Omental fat pad (tissue), 4 donors: Measurements from ENCODE around the gene MAP3K5. TPM values are rescaled to one million over a fixed set of nuclear protein-coding genes. Genes with fewer than 3 reads are reported as not detected.

Experiments used
- ATAC-seq: fragments of 150-250 bp; one replicate; pipeline ENCODE4 v1.9.1; 2016; ENCODE audit warnings: mild to moderate bottlenecking, moderate library complexity; ENCODE audit not compliant: low FRiP score
- DNase-seq: peaks from one replicate; pipeline ENCODE4 v3.0.0-alpha.2; 2019; ENCODE audit warnings: low spot score
- total RNA-seq, 4 donors: library from RNA; depleted of rRNA; stranded (reverse); fragments of >200 nt; gene quantifications; one replicate each; pipeline ENCODE4 v1.1.0, GENCODE V29; 2016
- TF ChIP-seq, protein P1 (sequence below), 3 donors: fragments of 450-650 bp; IDR thresholded peaks; one replicate each; pipeline ENCODE4 v1.5.1; 2016 to 2017; ENCODE audit warnings: antibody characterized with exemption in 3 of 3, mild to moderate bottlenecking in 3 of 3, moderate library complexity in 2 of 3

The MAP3K5 gene
- total RNA-seq, 4 donors from 2014 or later, result 31.4 to 53.0 (median 47.2) TPM

DNA sequence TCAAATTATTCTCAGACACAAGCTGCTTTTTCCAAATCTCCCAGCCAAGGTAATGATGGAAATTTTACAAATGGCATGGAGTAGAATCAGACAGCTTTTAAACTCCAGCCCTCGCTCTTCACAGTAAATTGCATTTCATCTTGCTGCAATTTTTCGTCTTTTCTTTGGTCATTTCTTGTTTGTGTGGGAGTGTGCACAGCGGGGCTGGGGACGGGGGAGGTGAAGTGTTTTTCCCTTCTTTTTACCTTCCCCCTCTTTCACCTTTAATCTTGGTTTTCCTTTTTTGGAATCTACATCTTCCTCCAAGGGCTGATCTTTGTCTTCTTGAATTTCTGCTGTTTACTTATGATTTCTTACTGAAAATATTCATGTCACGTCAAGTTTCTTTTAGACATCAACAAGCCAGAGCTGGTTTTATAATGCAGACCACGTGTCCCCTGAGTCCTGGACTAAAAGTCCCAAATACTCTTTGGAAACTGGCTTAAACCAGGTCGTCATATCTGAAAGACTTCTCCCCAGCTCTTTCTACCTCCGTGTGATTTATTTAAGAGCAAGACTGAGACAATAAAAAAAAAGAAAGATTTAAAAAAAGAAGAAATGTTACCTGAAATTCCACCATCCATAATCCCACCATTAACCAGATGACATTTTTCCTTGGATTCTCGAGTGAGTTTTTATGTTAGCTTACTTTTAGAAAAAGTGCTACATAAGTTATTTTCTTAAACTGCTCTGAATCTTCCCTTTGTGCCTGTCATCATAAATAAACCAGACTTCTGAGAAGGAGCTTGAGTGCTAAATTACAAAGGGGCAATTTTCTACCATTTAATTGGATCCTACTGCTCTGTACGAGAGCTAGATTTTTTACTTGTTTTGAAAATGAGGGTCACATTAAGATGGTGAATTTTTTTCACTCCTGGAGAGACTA lies 52.0 kb downstream of the MAP3K5 start:
- TF ChIP-seq, protein P1, sequence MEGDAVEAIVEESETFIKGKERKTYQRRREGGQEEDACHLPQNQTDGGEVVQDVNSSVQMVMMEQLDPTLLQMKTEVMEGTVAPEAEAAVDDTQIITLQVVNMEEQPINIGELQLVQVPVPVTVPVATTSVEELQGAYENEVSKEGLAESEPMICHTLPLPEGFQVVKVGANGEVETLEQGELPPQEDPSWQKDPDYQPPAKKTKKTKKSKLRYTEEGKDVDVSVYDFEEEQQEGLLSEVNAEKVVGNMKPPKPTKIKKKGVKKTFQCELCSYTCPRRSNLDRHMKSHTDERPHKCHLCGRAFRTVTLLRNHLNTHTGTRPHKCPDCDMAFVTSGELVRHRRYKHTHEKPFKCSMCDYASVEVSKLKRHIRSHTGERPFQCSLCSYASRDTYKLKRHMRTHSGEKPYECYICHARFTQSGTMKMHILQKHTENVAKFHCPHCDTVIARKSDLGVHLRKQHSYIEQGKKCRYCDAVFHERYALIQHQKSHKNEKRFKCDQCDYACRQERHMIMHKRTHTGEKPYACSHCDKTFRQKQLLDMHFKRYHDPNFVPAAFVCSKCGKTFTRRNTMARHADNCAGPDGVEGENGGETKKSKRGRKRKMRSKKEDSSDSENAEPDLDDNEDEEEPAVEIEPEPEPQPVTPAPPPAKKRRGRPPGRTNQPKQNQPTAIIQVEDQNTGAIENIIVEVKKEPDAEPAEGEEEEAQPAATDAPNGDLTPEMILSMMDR (IDR thresholded peaks at IDR 0.05), result no peak
- no peak for DNase-seq
- ATAC-seq, result no peak

DNA sequence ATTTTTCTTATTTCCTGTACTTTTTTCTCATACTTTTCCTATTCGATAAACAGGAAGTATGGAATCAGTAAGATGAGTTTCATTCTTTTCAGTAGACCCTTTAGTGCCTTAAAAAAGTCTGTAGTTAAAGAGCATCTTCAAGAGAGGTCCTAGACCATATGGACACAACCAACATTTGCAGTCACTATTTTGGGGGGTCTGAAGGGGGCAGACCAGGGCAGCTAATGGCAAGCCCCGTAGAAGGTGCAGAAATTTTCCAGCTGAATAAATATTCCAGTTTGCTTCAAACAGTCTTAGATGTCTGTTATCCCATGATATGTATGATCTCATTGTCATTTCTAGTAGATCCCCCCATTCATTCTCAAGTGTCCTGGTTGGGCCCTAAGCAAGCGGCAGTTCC lies 52.8 kb downstream of the MAP3K5 start:
- TF ChIP-seq, protein P1 (IDR thresholded peaks at IDR 0.05), result no peak
- no peak for ATAC-seq

DNA sequence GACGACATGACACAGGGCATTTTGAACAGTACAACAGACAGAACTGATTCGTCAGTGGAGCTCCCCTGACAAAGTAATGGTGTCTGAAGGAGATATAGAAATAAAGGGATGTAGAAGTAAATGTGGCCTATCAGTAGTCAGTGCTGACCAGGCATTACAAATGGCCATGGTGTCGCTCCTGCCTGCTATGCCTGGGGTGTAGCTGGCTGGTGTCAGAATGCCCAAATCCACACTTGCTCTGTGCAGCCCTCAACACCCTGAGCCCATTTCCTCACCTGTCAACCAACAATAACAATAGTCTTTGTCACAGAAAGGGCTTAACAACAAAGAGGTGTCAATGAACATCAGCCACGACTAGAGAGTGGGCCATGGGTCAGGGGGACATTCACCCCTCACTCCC lies 53.2 kb downstream of the MAP3K5 start:
- no peak for DNase-seq
- ATAC-seq, result no peak

More for the DNA sequence above, 52.8 kb downstream of the MAP3K5 start:
- DNase-seq, result no peak

DNA sequence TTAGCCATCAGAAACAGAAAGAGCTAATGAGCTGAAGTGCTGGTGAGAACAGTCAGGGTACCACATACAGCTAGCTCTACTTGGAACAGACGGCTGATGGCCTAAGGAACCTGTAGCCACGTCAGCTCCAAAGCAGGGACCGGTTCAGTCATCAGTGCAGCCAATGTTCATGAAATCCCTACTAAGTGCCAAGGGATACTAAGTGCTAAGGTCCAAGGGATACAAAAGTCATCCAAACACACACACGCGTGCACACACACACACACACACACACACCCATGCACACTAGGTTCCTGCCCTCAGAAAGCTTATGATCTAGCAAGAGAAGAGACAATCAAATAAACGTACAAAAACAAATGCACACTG lies 53.6 kb downstream of the MAP3K5 start:
- peak; percentile 30 for ATAC-seq
- TF ChIP-seq, protein P1 (IDR thresholded peaks at IDR 0.05), result no peak

More for the DNA sequence above, 53.2 kb downstream of the MAP3K5 start:
- TF ChIP-seq, protein P1 (IDR thresholded peaks at IDR 0.05), result no peak

DNA sequence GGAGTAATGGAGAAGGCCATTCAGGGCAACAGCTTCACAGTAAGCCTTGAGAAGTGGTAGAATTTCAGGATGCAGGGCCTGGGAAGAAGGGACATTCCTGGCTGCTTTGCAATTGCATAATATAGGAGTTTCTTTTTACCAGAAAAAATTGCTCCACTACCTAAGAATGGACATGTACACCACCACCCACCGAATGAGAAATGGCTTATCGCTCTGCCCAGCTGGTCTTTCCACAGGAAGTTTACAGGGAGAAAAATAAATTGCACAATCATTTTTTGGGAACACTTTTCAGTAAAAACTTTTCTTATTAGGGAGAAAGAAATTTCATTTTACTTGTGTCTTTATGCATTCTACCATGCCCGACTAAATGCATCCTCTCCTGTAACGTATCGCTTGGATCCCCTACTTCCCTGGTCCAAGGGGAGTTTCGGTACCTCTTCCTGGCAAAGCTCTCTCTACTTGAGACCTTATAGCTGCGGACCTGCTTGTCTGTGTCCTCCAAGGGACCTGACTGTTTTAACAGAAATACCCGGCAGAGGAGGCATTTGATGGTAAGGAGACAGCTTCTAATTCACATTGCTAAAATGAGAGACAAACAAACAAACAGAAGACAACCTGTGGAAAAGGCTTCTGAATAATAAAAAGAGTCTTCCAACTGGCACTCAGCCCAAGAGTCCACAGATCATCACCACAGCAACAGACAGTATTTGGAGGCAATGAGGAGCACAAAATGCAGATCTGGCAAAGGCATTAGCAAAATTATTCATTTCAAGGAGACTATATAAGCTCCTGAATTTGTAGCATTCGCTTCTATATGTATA lies 54.2 kb downstream of the MAP3K5 start:
- TF ChIP-seq, protein P1 (IDR thresholded peaks at IDR 0.05), result no peak
- ATAC-seq (peak; percentile 94), DNase-seq (no peak)

More for the DNA sequence above, 53.6 kb downstream of the MAP3K5 start:
- DNase-seq, result no peak

DNA sequence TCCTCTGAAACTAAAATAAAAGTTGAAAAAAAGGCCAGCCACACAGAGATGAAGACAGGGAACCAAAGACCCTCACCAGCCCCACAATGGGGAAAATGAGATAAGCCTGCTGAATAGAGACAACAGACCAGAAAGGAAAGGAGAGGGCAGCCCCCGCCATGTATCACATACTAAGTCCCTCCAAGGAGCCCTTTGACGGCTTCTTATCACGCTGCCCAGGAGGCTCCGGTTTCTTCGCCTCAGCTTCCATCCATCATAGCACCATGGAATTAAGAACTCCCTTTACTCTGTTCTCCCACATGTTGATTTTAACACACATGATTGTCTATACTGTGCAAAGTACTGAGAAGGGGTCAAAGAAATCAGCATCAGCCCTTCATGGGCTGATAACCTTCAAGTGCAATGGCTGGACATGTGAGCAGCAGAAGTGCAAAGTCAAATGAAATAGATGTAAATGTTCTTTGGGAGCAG lies 54.9 kb downstream of the MAP3K5 start:
- DNase-seq (no peak), ATAC-seq (peak; percentile 8)
- TF ChIP-seq, protein P1 (IDR thresholded peaks at IDR 0.05), result no peak
